Activated CD8-positive, alpha-beta memory T cell treated with anti-CD3 and anti-CD28 coated beads, Interleukin-2, amount 50 U/mL, for 48 hours (primary cell): Measurements from ENCODE around the gene DIDO1.
"Not testable (repeated sequence)": the region's sequence is repeated elsewhere in the genome, so short reads cannot be mapped to it uniquely, and the experiment has no call there.

Source experiments
- DNase-seq: peaks from one replicate; pipeline ENCODE4 v3.0.0-alpha.2; 2020

Gene DIDO1

GRCh38 chr20:62925420-62926228 lies 681 bp downstream of the DIDO1 start:
- peak; percentile 81 for DNase-seq

GRCh38 chr20:62925076-62925419 lies 1.3 kb downstream of the DIDO1 start:
- DNase-seq, result no peak

GRCh38 chr20:62924442-62925075 lies 1.7 kb downstream of the DIDO1 start:
- DNase-seq, result no peak

- no peak for DNase-seq
These were observed 2.5 kb downstream of the DIDO1 start for GRCh38 chr20:62923669-62924441.

- DNase-seq, result not testable (repeated sequence)
These were observed 3.1 kb downstream of the DIDO1 start for GRCh38 chr20:62923059-62923668.

GRCh38 chr20:62922451-62922921 lies 3.8 kb downstream of the DIDO1 start:
- DNase-seq, result peak; percentile 68

- peak; percentile 80 for DNase-seq
These were observed 5.1 kb downstream of the DIDO1 start for GRCh38 chr20:62921119-62921687.

GRCh38 chr20:62920039-62920645 lies 6.2 kb downstream of the DIDO1 start:
- DNase-seq, result no peak

- DNase-seq, result peak; percentile 72
These were observed 7.5 kb downstream of the DIDO1 start for GRCh38 chr20:62918831-62919230.

GRCh38 chr20:62918147-62918546 lies 8.2 kb downstream of the DIDO1 start:
- no peak for DNase-seq

- no peak for DNase-seq
These were observed 8.6 kb downstream of the DIDO1 start for GRCh38 chr20:62917720-62918119.

GRCh38 chr20:62916703-62917476 lies 9.4 kb downstream of the DIDO1 start:
- no peak for DNase-seq

- DNase-seq, result no peak
These were observed 11.3 kb downstream of the DIDO1 start for GRCh38 chr20:62914970-62915457.

- DNase-seq, result no peak
These were observed 11.9 kb downstream of the DIDO1 start for GRCh38 chr20:62914436-62914835.

- no peak for DNase-seq
These were observed 13.2 kb downstream of the DIDO1 start for GRCh38 chr20:62913043-62913630.

- no peak for DNase-seq
These were observed 14.5 kb downstream of the DIDO1 start for GRCh38 chr20:62911701-62912280.

GRCh38 chr20:62910777-62911497 lies 15.4 kb downstream of the DIDO1 start:
- no peak for DNase-seq

GRCh38 chr20:62910217-62910766 lies 16.0 kb downstream of the DIDO1 start:
- DNase-seq, result no peak

GRCh38 chr20:62908971-62909791 lies 17.1 kb downstream of the DIDO1 start:
- DNase-seq, result no peak
